HG03097 (cell line): ENCODE results near the gene UTP20.

Source experiments
- ATAC-seq: cut with Tn5 transposase; IDR thresholded peaks from one replicate; pipeline ENCODE4 v1.9.1; 2021; ENCODE audit not compliant: unreplicated experiment, low FRiP score

UTP20 gene

DNA sequence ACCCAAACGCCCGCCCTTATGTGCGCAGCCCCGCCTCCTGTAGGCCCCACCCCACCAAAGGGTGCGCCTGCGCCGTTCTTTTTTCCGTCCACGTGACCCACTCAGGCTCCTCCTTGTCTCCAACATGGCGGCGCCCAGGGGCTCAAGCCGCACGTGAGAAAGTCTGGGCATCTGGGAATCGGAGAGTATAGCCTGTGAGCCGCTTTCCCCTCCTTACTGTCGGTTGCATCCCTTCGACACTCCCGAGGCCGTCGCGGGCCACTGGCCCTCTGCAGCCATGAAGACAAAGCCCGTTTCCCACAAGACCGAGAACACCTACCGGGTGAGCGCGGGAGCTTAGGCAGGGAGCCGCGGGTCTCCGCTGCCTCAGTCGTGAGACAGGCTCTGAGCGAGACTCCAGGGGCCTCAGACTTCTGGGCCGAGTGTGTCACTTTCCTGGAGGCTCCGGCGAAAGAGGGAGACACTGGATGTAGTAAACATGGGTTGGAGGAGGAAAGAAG lies at the start of gene UTP20:
TSS of gene UTP20 (plus strand) at position 100 of the 500 bp plus-strand sequence. CDS start at position 278, 178 bp downstream.
- peak; percentile 99 for ATAC-seq

DNA sequence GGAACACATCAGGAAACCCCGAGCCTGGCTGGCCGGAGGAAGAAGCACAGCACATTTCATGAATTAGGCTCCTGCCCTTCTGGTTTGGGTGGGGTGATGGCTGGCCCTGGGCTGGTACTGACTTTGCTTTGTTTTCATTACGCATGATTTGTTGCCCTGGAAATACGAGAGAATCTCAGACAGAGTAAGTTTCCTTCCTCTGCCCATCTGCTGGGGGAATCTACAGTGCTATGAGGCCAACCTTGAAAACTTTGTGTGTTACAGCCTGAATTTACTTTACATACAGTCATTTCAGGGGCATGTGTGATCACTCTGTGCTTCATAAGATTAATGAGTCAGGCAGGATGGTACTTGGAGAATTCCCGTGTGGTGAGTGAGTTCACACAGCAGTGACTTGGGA lies 49.4 kb upstream of the UTP20 start:
- no peak for ATAC-seq

DNA sequence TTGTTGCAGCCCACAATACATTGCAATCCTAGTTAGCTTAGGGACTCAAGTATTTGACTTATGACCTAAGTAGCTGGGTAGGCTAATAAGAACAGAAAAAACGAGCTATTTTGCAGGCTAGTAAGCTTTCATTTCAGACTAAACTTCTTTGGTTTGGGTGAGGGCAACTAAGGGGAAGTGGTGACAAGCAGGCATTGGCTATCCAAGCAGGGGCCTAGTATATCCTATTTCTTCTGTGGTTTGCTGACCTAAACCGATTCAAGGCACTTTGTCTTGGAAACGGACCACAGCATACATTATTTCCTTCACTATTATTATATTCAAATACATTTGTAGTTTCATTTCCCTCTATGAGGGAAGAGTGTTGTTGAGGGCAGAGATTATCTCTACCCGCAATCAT lies 48.3 kb upstream of the UTP20 start:
- no peak for ATAC-seq

DNA sequence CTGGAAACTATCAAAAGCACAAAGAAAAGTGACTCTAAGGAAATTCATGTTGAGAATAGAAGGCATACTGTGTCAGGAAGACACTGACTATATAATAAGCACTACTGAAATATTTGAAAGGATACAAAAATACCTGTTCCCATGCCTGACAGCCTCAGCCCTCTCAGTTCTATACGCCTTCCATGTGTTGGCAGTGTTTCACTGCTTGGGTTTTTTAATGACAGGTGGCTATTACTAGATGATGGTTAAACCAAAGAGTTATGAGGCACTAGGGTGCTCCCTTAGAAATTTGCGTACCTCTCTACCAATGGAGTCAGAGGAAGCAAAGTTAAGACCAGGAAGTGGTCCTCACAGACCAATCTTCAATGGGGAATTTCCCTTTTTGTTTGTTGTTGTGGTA lies 44.2 kb upstream of the UTP20 start:
- ATAC-seq = no peak

DNA sequence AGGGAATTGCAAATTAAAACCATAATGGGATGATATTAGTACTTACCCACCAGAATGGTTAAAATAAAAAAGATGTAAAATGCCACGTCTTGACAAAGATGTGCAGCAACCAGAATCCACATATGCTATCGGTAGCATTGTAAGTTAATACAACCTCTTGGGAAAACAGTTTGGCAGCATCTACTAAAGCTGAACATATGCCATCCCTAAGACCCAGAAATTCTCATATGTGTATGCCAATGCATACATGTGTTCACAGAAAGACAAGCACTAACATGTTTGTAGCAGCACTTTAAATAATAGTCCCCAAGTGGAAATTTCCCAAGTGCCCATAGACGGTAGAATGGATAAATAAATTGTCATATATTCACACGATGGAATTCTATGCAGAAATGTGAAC lies 41.6 kb upstream of the UTP20 start:
- no peak for ATAC-seq

DNA sequence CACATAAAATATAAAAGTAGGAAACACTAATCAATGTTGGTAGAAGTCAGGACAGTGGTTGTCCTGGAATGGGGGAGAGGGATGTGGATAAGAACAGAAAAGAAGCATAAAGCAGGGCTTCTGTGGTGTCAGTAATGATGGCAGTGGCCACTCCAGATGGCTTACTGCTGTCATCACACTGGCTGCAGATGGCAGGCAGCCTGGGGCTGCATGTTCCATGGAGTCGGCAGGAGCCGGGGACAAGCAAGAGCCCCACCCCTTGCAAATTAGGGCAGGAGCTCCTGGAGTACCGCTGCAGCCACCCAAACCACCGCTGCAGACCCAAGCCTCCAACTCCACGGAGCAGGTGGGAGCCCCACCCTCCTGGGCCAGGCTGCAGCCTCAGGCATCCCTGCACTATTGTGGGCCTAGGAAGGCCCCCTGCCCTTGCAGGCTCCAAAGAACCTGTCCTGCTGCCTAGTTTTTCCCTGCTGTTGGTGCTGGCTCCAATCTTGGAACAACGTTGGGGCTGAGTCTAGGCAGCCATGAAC lies 41.0 kb upstream of the UTP20 start:
- no peak for ATAC-seq

DNA sequence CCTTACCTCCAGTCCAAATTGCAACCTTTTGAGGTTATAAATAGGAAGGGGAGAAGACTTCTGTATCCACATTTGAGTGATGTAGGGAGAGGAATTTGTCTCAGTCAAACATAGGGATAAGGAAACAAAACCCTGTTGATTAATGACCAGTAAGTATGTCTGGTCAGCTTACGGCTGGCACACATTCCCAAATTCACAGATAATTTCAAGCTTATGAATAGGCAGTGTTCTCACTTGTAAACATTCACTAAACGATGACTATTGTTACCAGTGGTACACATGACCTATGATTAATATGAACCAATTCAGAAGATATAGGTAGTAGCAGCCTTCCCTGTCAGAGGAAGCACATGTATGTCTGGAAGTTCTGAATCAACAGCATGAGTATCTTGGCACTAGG lies 36.8 kb upstream of the UTP20 start:
- no peak for ATAC-seq

DNA sequence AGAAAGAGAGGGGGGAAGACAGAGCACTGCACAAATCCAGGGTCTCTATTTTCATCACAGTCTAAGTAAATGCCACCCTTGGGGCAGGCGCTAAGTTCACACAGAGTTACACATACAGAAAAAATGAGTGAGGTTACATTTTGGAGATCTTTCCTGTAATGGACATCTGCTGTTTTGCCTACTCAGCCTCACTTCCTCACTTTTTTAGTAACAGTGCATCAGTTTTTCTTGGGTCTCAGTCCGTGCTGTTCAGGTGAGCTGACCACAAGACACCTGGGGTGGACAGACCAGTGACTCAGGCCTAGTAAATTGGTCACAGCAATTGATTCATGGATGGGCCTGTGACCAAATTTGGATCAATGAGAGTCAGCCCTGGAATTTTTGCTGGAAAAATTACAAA lies 36.3 kb upstream of the UTP20 start:
- no peak for ATAC-seq

DNA sequence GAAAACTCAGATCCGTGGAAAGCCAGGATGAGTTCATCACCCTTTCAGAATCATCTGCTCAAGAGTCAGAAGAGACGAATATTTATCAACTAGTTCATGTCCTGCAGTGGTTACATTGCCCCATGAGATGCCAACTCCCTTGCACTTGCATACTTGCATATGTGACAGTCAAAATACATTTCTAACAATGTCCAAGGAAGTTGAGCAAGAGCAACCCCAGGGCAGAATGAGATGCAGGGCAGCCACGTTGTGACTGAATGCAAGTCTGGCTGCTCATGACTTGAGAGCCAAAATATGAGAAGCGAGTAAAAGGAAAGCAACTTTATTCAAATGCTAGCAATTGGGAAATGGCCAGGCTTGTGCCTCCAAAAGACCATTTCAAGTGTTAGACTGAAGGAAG lies 23.6 kb upstream of the UTP20 start:
- ATAC-seq = no peak

DNA sequence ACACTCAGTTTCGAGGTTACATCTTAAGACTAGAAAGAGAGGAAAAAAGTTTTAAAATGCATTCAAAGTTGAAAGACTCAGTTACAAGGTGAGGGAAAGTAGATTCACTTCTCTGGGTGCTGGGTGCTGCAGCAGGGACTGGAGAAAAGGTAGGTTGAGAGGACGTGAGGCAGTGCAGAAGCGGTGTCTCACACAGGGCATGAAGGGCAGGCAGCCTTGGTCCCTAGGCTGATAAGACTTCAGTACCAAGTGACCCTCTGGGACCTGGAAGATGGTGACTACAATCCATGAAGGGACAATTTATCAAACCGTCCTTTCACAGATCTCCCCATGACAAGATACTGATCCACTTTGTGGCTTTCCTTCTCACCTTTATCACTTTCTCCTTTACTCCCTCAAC lies 22.5 kb upstream of the UTP20 start:
- no peak for ATAC-seq

DNA sequence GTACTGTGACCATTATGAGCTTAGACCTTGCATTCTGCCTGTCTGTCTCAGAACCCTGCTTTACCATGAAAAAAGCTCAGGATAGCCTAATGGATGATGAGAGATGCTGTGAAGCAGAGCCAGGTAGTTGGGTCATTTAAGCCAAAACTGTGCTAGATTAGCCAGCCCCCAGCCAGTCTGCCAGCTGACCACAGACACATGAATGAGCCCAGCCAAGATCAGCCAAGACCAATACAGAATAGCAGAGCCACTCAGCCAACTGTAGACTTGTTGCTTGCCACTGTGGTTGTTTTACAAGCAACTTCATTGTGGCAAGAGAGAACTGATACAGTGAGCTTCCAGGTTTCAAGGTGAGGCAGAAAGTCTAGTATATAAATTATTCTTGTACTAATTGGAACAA lies 12.8 kb upstream of the UTP20 start:
- ATAC-seq = no peak

DNA sequence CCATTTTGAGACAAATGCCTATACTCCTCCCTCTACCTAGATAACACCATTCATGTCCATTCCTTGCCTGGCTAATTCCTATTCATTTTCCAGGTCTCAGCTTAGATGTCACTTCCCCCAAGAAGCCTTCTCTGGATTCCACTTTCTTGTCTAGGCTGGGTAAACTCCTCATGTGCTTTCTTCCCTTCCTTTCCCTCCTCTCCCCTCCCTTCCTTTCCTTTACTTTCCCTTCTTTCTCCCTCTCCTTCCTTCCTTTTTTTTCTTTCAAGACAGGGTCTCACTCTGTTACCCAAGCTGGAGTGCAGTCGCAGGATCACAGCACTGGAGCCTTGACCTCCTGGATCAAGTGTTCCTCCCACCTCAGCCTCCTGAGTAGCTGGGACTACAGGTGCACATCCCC lies 3.5 kb upstream of the UTP20 start:
- no peak for ATAC-seq

DNA sequence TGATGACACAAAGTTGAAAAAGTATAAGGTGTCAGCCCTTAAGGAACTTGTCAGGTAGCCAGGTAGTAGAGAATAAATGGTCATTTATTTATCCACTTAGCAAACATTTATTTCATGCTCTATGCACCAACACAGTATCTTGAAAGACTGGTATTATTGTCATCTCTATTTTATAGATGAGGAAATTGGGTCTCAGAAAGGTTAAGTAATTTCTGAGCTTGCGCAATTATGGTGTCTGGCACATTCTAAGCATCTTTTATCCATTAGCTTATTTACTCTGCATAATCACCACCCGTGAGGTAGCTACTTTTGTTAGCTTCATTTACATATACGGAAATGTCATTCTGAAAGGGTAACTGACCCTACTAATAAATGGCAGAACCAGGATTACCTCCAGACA lies 2.5 kb upstream of the UTP20 start:
- ATAC-seq = no peak

DNA sequence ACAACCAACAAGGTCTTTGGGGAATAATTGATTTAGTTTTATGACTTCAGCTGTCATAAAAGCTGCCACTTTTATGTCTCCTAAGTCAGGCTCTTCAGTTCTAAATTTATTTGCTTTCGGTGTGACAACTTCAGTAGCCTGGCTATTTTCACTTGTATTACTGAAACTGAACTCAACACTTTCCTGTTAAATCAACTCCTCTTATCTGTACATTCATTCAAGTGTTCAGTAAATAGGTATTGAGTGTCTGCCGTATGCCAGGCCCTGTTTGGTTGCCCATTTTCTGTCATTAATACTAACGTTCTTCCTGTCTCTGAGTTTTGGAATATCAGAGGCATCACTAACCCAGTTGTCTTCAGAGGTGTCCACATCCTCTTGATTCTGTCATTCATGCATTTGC lies 7.5 kb downstream of the UTP20 start:
- ATAC-seq = no peak

DNA sequence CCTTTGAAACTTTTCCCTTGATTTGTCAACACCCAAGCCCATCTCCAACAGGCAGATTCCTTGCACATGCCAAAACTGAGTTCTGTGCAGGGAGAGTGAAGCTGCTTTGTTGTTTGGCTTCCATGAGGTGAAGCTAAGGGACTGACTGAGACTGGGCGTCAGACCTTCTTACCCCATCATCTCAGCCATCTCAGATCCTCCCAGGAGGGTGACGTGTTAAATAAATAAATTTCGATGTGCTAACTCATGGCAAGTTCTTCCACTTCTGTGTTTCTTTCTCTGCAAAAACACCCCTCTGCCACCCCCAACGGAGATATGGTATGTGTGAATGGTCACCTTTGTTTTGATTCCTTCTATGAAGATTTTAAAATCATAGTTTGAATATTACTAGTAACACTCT lies 17.8 kb downstream of the UTP20 start:
- no peak for ATAC-seq

DNA sequence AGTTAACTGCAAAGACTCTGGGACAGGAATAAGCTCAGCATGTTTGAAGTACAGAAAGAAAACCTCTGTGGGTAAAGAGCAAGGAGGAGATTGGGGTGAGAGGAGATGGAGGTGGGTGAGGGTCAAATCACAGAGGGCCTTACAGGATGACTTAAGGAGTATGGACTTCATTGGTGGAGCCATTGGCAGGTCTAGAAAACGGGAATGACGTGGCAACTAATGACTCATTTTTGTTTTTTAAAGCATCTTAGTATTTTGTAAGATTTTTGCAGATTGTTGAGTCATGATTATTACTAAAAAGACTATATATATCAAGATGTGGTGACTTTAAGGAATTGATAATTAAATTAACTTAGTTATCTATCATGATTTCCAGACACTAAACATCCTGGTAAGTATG lies 18.5 kb downstream of the UTP20 start:
- ATAC-seq = no peak

DNA sequence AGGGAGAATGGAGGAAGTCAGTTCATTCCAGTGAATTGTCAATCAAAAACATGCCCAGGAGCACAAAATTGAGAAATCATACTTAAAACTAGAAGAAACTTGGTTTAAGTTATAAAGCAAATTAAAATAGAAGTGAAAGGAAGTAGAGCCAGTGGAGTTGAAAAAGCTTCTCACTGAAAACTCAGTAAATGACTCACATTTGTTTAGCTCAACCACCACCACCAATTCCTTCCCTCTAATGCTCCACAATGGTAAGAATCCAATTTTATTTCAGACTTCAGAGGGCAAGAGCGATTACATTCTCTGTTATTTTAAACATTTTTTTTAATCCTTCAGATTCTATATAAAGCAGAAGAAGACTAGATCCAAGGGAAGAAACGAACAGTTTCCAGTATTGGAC lies 19.4 kb downstream of the UTP20 start:
- ATAC-seq = no peak

DNA sequence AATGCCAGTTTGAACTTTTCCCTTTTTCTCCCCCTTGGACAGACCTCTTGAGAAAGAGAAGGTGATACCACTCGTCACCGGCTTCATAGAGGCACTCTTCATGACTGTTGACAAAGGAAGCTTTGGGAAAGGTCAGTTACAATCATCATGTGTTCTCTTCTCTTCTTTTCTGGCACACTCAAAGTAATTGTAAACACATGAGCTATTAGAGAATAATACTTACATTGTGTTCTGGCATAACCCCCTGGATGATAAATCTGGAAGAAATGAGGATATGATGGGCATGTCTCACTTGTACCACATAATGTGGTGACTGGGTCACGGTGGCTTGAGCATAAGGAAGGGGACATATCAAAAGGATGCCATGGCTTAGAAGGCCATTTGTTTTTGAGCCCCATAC lies 20.0 kb downstream of the UTP20 start:
- no peak for ATAC-seq

DNA sequence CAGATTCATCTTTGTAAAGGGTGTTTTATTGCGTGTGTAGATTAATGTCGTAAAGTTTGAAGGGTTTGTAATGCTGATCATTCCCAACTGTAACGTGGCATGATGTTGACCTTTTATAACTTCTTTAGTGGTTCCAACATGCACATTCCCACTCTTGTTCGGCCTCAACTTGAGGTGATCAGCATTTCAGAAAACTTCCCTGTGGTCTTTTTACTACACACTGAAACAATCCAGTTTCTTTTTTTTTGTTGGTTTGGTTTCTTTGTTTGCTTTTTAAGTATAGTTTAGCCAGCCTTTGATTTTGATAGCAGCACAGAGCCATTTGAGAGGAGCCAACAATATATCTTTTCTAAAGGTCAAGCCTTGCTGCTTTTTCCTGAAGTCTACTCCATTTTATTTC lies 22.8 kb downstream of the UTP20 start:
- ATAC-seq = no peak

DNA sequence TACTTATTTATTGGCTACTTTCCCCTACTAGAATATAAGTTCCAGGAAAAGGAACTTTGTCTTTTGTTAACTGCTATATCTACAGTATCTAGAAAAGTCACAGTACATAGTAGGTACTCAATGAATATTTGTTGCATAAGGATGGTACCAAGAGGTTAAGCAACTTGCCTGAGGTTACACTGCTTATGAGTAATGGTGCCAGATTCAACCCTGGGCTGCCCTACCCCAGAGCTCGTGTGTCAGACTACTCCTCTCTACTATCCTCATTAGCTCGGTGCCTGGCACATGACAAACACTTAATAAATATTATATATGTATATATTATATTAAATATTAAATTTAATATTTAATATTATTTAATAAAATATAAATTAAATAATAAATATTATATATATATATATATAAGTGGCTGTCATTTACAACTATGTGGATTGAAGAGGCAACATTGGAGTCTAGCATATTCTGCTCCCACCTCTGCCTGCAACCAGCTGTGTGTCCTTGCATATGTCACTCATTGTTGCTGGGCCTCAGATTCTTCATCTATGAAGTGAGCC lies 25.4 kb downstream of the UTP20 start:
- ATAC-seq = no peak

DNA sequence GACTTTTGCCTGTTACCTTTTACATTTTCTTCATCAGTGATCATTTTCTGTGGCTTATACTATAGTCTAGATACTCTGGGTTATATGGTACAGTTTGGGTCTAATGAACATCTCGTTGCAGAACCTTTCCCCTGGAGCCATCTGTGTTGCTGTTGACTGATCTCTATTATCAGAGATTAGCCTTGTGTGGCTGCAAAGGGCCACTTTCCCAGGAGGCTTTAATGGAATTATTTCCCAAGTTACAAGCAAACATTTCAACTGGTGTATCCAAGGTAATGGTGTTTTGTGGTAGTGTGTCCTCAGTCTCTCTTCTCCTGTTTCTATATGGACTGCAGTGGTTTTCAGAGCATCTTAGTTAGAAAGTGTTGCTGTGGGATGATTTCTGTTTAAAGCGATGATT lies 25.9 kb downstream of the UTP20 start:
- ATAC-seq = no peak

DNA sequence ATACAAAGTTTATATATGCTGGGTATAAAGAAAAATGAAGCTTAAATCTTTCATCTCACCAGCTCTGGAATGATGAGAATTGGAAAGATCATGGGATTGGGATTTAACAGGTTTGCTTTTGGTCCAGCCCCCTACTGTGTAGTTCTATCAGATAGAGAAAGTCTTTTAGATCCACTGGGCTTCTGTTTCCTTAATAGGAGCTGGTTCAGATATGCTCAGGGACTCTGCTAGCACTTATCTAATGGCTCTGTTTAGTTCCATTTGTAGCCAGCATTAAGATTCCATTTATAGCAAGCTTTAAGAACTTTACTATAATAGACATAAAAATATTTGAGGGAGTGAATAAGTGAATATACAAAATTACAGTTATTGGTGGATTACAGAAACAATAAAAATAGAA lies 42.6 kb downstream of the UTP20 start:
- ATAC-seq = no peak

DNA sequence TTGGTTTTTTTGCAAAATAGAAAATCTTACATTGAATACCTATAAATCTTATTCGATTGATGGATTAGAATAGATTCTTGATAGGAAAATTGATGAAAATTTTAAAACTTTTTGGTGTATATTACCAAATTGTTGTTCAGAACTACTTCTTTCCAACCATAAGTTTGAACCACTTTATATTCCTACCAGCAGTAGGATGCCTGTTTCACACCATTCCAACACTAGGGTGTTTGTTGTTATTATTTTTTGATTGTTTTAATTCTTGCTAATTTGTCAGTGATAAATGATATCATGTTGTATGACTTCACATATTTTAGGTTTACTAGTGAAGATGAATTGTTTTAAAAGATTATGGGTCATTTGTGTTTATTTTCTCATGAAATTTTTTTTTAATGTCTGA lies 43.4 kb downstream of the UTP20 start:
- no peak for ATAC-seq
